DMS153 treated with DMSO at 0.1 percent for 48 hours (cell line): ENCODE measurements around the gene ATRIP.
"Not testable (repeated sequence)": the region's sequence is repeated elsewhere in the genome, so short reads cannot be mapped to it uniquely, and the experiment has no call there.

Source experiments
- DNase-seq: peaks from one replicate; lab custom pipeline; 2025; ENCODE audit not compliant: unreplicated experiment; lab: John Stamatoyannopoulos, UW

ATRIP gene

GRCh38 chr3:48467110-48467454 is 20.5 kb downstream of the ATRIP start:
- no peak for DNase-seq

- DNase-seq: no peak
Observed at GRCh38 chr3:48467473-48468267, 21.1 kb downstream of the ATRIP start.

GRCh38 chr3:48468329-48468731 is 21.8 kb downstream of the ATRIP start:
- DNase-seq: no peak

GRCh38 chr3:48469046-48469915 is 22.7 kb downstream of the ATRIP start:
- DNase-seq: no peak

GRCh38 chr3:48470286-48470685 is 23.7 kb downstream of the ATRIP start:
- no peak for DNase-seq

- no peak for DNase-seq
Observed at GRCh38 chr3:48472673-48472922, 26.1 kb downstream of the ATRIP start.

GRCh38 chr3:48472923-48473616 is 26.5 kb downstream of the ATRIP start:
- DNase-seq: peak; percentile 18

- DNase-seq: no peak
Observed at GRCh38 chr3:48473617-48473952, 27.0 kb downstream of the ATRIP start.

- DNase-seq: not testable (repeated sequence)
Observed at GRCh38 chr3:48474031-48474430, 27.5 kb downstream of the ATRIP start.

- no peak for DNase-seq
Observed at GRCh38 chr3:48474619-48475018, 28.1 kb downstream of the ATRIP start.

GRCh38 chr3:48475188-48475587 is 28.7 kb downstream of the ATRIP start:
- no peak for DNase-seq

GRCh38 chr3:48476426-48477053 is 30.0 kb downstream of the ATRIP start:
- DNase-seq: no peak

GRCh38 chr3:48477959-48478520 is 31.5 kb downstream of the ATRIP start:
- no peak for DNase-seq

GRCh38 chr3:48478626-48479555 is 32.4 kb downstream of the ATRIP start:
- no peak for DNase-seq

GRCh38 chr3:48480891-48481290 is 34.4 kb downstream of the ATRIP start:
- not testable (repeated sequence) for DNase-seq

- not testable (repeated sequence) for DNase-seq
Observed at GRCh38 chr3:48482822-48483221, 36.3 kb downstream of the ATRIP start.

- no peak for DNase-seq
Observed at GRCh38 chr3:48486952-48487351, 40.4 kb downstream of the ATRIP start.

GRCh38 chr3:48492461-48493202 is 46.1 kb downstream of the ATRIP start:
- DNase-seq: no peak

- DNase-seq: no peak
Observed at GRCh38 chr3:48493203-48493501, 46.6 kb downstream of the ATRIP start.

- DNase-seq: no peak
Observed at GRCh38 chr3:48500656-48501055, 54.1 kb downstream of the ATRIP start.
